ENCODE results near the gene PDZD2. TPM values are rescaled to one million over a fixed set of nuclear protein-coding genes. Genes with fewer than 3 reads are reported as not detected.

Gene PDZD2
- total and polyA plus RNA-seq, 2 experiments from 2014 or later, result 1.7 to 4.0 TPM

- Histone ChIP-seq H3K36me3 (replicated peaks; ENCODE audit: insufficient read depth, low read depth) (no peaks in the 10 kb centered on the region), H3K9me3 (ENCODE audit: low read depth) (no peaks in the 10 kb centered on the region), H3K4me3 (no peak overlapping the region), H3K79me2 (no peaks in the 10 kb centered on the region), H4K20me1 (ENCODE audit: insufficient read depth, poor library complexity, severe bottlenecking) (no peaks in the 10 kb centered on the region), H3K4me2 (no peak overlapping the region), H3K27ac (no peak overlapping the region), H3K4me1 (ENCODE audit: insufficient read depth) (no peaks in the 10 kb centered on the region), H3K9me2 (replicated peaks; ENCODE audit: insufficient read depth) (no peaks in the 10 kb centered on the region), H2AFZ (no peak overlapping the region), H3K27me3 (no peaks in the 10 kb centered on the region)
- TF ChIP-seq EZH2phosphoT487 (IDR thresholded peaks at IDR 0.05; ENCODE audit: low read depth, severe bottlenecking, unreplicated experiment) (no peak), EZH2 (IDR thresholded peaks at IDR 0.05; ENCODE audit: borderline replicate concordance) (no peak)
- TF ChIP-seq, protein P1, sequence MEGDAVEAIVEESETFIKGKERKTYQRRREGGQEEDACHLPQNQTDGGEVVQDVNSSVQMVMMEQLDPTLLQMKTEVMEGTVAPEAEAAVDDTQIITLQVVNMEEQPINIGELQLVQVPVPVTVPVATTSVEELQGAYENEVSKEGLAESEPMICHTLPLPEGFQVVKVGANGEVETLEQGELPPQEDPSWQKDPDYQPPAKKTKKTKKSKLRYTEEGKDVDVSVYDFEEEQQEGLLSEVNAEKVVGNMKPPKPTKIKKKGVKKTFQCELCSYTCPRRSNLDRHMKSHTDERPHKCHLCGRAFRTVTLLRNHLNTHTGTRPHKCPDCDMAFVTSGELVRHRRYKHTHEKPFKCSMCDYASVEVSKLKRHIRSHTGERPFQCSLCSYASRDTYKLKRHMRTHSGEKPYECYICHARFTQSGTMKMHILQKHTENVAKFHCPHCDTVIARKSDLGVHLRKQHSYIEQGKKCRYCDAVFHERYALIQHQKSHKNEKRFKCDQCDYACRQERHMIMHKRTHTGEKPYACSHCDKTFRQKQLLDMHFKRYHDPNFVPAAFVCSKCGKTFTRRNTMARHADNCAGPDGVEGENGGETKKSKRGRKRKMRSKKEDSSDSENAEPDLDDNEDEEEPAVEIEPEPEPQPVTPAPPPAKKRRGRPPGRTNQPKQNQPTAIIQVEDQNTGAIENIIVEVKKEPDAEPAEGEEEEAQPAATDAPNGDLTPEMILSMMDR (IDR thresholded peaks at IDR 0.05; ENCODE audit: poor library complexity), result no peak
- DNase-seq (ENCODE audit: low spot score), result peak; percentile 49
- 73% methylated on average over 4 of the region's 4 CpGs for WGBS (ENCODE audit: low lambda C conversion rate, missing lambda C conversion rate)
Observed at GRCh38 chr5:31707329-31707728, 68.4 kb downstream of the PDZD2 start.

GRCh38 chr5:31708089-31708488, 69.2 kb downstream of the PDZD2 start:
- no peak for TF ChIP-seq EZH2phosphoT487 (IDR thresholded peaks at IDR 0.05; ENCODE audit: low read depth, severe bottlenecking, unreplicated experiment)
- no peak for TF ChIP-seq EZH2 (IDR thresholded peaks at IDR 0.05; ENCODE audit: borderline replicate concordance)
- TF ChIP-seq, protein P1 (IDR thresholded peaks at IDR 0.05; ENCODE audit: poor library complexity), result no peak
- 86% methylated on average over 5 of the region's 5 CpGs for WGBS (ENCODE audit: low lambda C conversion rate, missing lambda C conversion rate)
- Histone ChIP-seq H3K9me2 (replicated peaks; ENCODE audit: insufficient read depth) (no peaks in the 10 kb centered on the region), H3K36me3 (replicated peaks; ENCODE audit: insufficient read depth, low read depth) (no peaks in the 10 kb centered on the region), H3K79me2 (no peaks in the 10 kb centered on the region), H3K4me2 (no peak overlapping the region), H2AFZ (no peak overlapping the region), H3K27ac (no peak overlapping the region), H3K27me3 (no peaks in the 10 kb centered on the region), H3K4me3 (no peak overlapping the region), H4K20me1 (ENCODE audit: insufficient read depth, poor library complexity, severe bottlenecking) (no peaks in the 10 kb centered on the region), H3K9me3 (ENCODE audit: low read depth) (no peaks in the 10 kb centered on the region), H3K4me1 (ENCODE audit: insufficient read depth) (no peaks in the 10 kb centered on the region)
- no peak for DNase-seq (ENCODE audit: low spot score)

GRCh38 chr5:31711363-31711762, 72.4 kb downstream of the PDZD2 start:
- Histone ChIP-seq H3K4me1 (ENCODE audit: insufficient read depth) (no peaks in the 10 kb centered on the region), H4K20me1 (ENCODE audit: insufficient read depth, poor library complexity, severe bottlenecking) (no peaks in the 10 kb centered on the region), H3K9me3 (ENCODE audit: low read depth) (no peaks in the 10 kb centered on the region), H3K79me2 (no peaks in the 10 kb centered on the region), H3K36me3 (replicated peaks; ENCODE audit: insufficient read depth, low read depth) (no peaks in the 10 kb centered on the region), H2AFZ (no peak overlapping the region), H3K27ac (no peak overlapping the region), H3K9me2 (replicated peaks; ENCODE audit: insufficient read depth) (no peaks in the 10 kb centered on the region), H3K4me2 (no peak overlapping the region), H3K27me3 (no peaks in the 10 kb centered on the region), H3K4me3 (no peak overlapping the region)
- DNase-seq (ENCODE audit: low spot score), result no peak
- 61% methylated on average over 6 of the region's 6 CpGs for WGBS (ENCODE audit: low lambda C conversion rate, missing lambda C conversion rate)
- TF ChIP-seq EZH2phosphoT487 (IDR thresholded peaks at IDR 0.05; ENCODE audit: low read depth, severe bottlenecking, unreplicated experiment) (no peak), EZH2 (IDR thresholded peaks at IDR 0.05; ENCODE audit: borderline replicate concordance) (no peak)
- TF ChIP-seq, protein P1 (IDR thresholded peaks at IDR 0.05; ENCODE audit: poor library complexity), result no peak

Measured in hepatocyte (in vitro differentiated cells).